TTC549 (cell line): Measurements from ENCODE around the gene PTBP2.

Experiments used
- FAIRE-seq: peaks from 2 replicates; lab custom pipeline; 2012; peaks lifted over from hg19 to GRCh38; lab: Jason Lieb, UNC

Gene PTBP2

DNA sequence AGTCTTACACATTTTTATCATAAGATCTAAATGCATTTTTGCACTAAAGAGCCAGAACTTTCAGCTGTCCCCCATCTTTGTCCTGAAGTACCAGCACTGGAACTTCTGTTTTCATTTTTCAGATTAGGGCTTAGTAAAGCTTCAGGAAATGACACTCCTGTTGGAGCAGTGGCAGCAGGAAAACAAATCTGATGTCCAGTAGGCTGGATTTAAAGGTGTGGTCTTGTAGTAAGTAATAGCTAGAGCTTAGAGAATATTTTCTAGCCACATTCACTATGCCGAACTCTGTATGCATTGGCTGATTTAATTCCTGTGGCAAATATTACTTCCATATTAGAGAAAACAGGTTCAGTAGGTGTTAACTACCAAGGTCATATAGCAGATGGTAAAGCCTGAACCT, 103.6 kb downstream of the PTBP2 start:
- no peak for FAIRE-seq

DNA sequence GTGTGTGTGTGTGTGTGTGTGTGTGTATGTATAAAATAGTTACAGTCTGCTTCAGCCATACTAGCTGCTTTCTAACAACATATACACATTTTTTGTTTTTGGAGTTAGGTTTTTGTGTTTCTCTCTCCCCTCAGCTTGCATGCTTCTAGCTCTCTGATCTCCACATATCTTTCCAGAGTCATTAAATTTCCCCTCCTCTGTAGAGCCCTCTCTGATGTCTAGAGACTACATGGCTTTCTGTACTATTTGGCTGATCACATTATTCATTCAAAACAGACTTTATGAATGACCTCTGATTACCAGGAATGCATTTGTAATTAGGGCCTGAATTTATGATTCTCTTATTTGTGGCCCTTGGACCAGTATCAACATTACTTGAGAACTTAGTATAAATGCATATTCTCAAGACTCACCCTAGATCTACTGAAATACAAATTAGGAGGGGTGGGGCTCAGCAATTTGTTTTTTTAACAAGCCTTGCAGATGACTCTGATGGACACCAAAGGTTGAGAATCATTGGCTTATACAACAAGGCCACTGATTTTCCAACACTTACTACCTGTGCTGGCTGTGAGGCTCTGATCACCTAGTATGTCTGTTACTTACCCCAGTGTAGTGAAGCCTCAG, 104.5 kb downstream of the PTBP2 start:
- FAIRE-seq = no peak

DNA sequence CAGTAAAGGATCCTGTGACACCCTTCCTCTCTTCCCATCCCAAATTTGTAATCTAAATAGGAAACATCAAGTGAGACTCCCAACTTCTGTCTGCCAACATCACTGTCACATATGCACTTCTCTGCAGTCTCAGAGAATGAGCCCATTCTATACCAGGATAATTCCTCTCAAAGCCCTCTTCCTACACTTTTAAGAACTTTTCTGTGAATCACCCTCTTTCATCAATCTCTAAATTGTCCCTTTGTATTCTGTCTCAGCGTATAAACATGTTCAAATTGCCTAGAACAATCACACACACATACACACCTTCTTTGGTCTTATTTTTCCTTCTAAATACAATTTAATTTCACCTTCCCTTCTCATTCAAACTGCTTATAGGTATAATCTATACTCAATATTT, 111.8 kb downstream of the PTBP2 start:
- FAIRE-seq = no peak

DNA sequence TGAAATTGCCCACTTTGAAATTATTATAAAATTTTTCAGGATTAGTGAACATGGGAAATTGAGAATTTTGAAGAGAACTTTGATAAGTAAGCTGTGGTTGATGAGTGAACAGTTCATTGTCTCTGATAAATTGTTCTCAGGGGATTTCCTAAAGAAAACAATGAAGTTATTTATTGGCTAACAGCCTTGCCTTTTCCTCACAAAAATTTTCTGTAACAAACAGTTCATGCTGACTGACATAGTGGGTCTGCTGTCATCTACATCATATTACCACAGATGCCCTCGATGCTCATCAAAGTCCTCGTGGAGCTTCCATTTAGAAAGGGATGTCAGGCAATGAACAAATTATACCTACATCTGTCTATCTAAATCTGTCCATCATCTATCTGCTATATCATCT, 113.4 kb downstream of the PTBP2 start:
- FAIRE-seq = no peak

DNA sequence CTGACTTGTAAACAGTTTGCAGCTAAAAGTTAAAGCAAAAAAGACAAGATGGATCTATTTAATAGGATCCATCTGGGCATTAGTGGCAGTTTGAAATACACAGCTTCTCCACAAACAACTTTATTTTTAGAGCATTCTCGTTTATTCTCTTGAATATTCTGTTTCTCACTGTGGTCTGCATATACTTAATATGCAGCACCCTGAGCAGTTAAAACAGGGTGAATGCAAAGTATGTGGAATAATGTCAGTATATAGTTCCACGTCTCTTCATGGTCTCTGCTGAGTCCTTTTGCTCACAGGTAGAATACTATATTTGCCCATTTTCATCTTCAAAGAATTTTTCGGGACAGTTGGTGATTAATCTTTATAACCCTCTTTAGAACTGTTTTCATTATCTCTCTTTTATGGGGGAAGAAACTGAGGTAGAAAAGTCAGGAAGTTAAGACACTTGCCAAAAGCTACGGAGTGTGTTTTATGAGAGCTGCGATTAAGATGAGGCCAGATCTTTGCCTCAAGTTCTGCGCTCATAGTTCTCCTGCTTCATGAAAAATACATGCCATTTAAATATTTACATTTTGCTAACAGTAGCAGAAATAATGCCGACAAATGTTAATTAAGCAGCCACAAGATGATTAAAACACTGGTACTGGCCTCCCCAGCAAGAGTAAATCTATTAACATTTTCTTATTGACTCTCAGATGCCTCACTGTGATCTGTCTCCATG, 115.6 kb downstream of the PTBP2 start:
- FAIRE-seq = no peak

DNA sequence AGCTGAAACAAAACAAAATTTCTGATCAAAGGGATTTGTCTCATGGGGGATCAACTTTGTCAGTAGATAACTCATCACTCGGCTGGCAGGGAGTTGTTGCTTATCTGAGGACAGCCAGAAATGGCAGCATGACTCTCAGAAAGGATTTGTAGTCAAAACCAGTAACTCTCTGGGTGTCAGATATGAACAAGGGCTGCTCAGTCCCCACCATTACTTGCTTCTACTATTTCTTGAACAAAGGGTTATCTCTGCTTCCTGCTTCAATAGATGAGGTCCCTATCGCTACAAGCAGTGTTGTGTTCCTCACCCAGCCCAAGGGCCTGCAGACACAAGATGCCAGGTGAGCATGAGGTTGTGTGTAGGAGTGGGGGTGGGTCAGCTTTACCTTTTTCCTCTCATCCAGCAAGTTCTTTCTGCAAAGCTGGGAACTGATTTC, 116.2 kb downstream of the PTBP2 start:
- no peak for FAIRE-seq

DNA sequence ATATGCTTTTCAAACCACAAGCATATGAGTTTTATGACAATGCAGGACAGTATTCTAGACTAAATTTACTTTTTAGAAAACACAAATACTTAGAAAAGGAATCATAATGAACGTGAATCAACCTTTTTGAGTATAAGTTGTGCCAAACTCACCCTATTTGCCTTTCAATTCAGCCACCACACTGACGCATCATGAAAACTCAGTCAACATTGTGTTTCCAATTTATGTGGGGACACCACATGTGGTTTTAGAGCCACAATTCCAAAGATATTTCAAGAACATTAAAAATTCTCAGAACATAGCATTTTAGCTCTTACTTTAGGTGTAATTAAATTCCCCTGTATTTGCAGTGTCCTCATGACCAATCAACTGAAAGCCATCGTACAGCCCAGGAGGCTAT, 118.8 kb downstream of the PTBP2 start:
- no peak for FAIRE-seq

DNA sequence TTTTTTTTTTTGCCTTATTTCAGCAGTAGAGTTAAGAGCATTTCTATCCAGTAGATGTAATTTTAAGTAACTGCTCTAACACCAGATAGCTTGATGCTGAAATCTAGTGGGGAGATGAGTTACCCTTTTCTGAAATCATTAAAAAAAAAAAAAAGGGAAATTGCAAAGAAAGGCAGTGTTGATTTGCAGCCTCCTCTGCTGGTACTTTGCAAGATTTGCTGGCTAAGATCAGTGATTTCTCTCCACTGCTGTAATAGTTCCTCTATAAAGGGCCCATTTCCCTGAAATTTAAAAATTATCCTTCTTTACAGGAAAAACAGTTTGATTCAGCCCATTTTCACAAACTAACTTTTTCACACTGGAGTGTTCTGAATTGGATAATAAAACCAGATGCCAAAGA, 120.6 kb downstream of the PTBP2 start:
- FAIRE-seq = no peak

DNA sequence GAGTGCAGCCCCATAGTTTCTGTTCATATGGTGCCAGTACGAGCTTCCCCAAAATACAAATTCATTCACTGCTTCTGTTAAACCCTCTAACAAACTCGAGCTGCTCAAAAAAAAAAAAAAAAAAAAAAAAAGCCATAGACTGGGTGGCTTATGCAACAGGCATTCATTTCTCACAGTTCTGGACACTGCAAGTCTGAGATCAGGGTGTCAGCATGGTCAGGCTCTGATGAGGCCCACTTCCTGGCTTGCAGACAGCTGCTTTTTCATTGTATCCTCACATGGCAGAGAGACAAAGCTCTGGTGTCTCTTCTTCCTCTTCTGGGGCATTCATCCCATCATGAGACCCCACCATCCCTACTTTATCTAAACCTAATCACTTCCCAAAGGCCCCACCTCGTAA, 121.6 kb downstream of the PTBP2 start:
- FAIRE-seq = no peak

DNA sequence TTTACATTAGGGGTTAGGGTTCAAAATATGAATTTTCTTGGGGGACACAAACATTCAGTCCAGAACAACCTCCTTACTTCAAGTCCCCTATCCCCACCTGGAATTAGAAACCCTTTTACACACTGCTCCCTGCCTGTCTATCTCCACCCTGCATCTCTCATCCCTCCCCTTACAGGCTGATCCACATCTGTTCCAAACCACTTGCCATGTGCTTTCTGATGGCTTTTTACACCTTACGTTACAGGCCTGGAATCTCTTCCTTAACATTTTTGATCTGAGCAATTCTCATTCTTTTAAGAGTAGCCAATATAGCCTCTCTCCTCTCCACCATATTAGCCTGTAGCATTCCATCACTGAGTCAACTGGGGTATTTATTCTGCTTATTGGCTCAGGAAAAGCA, 122.0 kb downstream of the PTBP2 start:
- no peak for FAIRE-seq

DNA sequence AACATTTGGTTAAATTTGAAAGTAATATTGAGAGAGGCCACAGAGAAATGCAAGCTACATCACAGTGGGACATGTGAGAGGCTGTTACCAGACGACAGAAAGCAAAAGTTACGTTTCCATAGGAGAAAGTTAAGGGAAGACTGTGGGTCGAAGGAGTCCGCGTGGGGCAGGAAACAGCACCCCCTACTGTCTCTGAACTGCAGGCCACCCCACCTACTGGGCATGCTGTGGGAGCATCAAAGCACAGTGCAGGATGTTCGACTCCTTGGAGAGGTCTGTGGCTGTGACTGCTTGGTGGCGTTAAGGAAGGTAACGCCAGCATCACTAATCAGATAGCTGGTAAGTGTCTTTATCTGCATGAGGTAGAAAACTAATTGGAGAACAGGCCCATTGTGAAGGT, 123.9 kb downstream of the PTBP2 start:
- no peak for FAIRE-seq

DNA sequence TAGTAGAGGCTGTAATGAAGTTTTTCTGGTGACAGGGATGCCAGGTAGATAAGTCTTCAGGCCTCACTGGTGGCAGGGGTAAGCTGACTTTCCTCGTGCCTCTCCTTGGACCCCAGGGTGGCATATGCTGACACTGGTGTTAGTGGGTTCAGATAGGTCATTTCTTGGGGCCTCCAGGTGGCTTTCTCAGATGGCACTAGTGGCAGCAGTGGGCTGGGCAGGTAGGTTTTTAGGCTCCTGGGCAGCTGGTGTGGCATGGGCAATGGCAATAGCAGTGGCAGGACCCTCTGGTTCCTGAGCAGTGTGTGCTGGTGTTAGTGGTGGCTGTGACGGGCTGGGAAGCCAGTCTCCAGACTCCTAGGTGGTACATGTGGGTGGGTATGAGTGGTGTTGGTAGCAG, 140.3 kb downstream of the PTBP2 start:
- no peak for FAIRE-seq

DNA sequence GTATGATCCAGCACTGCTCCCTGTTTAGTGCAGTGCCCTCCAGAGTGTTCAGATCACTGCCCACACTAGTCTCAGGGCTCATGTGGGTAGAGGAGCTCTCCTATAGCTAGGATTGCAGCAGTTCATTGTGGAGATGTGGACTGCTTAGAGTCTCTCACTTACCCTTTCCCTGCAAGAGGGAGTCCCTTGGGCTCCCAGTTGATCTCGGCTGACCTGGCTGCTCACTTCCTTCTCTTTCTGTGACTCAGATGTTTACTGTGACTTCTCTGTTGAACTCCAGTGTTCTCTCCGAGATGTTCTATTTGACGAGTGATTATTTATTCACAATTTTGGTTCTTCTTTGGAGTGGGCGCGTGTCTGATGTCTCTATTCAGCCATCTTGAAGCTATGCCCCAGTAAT, 141.9 kb downstream of the PTBP2 start:
- no peak for FAIRE-seq
